Activated CD4-positive, CD25-positive, alpha-beta regulatory T cell (primary cell): ENCODE measurements around the gene MCF2L2.

ENCODE experiments used
- DNase-seq, 4 experiments: peaks; one replicate each; lab custom pipeline; 2025; lab: John Stamatoyannopoulos, UW

MCF2L2 gene

DNA sequence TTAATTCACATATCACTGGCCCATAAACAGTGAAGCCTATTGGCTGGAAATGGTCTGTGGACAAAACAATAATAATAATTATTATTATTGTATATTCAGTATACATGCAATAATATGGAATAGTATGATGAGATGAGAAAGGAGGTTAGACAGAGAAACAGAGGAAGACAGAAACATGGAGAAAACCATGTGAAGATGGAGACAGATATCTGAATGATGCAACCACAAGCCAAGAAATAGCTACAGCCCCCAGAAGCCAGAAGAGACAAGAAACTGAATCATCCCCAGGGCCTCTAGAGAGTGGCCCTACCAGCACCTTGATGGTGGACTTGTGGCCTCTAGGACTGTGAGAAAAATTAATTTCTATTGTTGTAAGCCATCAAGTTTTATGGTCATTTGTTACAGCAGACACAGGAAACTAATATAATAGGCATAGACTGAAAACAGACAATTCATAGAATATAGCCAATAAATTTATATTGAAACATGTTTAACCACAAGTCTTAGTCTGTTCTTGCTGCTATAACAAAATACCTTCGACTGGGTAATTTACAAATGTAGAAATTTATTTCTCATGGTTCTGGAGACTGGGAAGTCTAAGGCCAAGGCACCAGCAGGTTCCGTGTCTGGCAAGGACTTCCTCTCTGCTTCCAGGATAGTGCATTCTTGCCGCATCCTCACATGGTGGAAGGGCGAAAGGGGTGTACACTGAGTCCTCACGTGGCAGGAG is 31.6 kb downstream of the MCF2L2 start:
- no peak for DNase-seq

DNA sequence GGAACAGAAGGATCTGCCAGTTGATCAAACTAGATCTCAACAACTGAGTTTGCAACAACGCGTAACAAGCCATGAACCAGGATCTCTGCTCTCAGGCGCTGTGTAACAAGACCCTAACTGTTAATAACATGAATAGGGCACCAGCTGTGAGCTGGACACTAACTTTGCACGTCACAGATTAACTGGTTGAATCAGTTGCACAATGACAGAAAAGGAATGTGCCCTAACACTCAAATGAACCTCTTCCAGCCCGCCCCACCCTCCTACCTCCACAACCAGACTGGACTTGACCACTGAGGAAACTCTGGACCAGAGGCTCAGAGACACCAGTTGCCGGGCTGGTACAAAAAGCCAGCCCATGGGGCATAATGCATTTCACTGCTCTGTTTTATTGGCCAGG is 34.3 kb downstream of the MCF2L2 start:
- DNase-seq = no peak

DNA sequence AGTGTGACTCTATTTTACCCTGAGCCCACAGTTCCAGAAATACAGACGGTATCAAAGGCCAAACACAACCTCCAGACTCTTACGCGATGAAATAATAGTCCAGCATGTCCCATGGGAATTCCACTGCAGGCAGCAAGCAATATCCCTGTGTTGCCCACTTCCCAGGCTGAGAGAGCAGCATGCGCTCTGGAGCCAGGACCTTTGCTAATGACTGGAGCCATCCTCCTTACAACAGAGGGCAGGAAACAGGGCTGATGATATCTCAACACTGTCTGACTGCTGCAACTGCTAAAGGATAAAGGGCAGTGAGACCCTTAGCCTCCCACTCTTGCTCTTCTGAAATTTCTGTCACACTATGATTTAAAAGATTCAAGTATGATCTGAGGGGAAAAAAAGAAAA is 34.8 kb downstream of the MCF2L2 start:
- DNase-seq = no peak

DNA sequence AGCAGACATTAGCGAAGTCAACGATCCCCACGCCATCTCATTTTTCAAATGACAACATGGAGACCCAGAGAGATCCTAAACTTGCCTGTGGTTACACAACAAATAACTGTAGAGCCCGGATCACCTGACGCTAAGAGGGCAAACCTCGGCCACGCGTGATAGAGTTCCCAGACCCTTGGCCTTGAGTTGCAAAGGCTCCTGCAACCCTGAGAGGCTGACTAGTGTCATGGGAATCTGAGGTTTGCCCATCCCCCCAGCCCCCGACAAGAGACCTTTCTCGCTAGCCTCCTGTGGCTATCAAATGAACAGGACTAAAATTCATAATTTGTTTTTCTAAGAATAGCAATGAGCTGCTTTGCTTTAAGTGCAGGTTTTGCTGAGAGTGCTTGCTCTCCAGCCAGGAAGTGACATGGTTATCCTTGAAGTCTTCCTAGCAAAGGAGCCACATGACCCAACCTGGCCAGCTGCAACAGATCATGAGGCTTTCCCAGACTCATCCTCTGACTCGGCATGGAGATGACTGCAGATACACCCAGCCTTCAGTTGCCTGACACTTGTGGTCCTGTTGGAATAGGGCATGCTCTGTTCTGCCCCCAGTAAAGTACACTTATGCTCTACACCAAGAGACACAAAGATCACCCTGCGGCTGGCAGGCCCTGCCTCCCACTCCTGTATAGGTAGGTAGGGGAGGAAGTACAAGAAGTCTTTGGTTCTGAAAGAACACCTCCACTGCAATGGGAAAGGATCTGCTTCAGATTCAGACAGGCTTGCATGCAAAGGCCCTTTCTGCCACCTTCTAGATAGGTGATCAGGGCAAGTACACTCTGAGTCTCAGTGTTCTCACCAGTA is 36.0 kb downstream of the MCF2L2 start:
- no peak for DNase-seq

DNA sequence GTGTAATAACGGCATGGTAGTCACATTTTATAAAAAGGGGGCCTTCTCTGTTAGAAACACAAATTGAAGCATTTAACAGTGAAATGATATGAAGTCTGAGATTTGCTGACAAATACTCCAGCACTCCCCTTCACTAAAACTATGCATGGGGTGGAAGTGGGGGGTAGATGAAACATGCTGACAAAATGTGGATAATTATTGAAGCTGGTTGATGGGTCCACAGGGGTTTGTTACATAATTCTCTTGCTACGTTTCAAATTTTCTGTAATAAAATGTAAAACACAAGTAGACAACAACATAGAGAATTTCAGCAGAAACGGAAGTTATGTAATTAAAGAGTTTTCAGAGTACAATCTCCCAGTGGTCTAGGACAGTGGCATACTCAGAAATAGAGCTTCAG is 37.0 kb downstream of the MCF2L2 start:
- no peak for DNase-seq

DNA sequence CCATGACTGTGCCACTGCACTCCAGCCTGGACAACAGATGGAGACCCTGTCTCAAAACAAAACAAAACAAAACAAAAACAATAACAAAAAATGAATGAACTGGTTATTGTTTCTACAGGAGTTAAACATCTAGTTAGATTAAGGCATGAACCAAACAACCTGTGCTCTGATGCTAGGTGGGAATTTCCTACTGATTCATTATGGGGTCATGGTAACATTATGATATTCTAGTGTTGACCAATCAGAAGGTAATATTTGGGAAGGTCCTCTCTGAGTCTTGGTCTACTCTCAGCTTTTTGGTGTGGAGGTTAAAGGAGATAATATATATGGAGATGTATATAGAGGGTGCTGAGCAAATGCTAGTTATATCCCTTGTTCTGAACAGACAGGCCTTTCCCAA is 37.6 kb downstream of the MCF2L2 start:
- DNase-seq = no peak

DNA sequence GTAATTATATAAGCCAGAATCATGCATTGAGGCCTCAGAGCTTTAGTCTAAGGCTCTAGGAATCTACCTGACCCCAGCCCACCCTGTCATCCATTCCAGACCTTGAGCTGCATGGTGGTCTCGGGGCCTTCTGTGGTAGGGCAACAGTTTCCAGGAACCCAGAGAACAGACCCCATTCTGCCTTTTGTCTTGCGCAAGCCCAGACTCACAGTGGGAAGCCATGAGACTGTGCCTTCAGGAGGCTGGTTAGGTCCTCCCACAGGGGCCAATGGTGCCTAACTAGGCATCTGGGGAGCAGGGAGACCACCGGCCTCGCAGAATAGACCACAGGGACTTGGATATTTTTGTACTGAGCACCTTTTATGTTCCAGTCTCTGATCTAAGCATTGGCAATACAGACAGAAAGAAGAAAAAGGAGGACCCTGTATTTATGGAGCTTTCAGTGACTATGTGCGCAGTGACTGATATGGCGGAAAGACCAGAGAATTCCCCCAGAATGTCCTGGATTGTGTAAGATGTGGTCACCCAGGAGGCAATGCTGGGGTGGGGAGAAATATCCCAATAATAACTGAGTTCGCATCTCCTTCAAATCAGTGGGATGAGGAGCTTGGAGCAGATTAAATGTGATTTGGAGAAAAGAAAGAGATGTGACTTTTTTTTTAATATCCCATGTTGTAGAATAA is 40.1 kb downstream of the MCF2L2 start:
- DNase-seq = no peak

DNA sequence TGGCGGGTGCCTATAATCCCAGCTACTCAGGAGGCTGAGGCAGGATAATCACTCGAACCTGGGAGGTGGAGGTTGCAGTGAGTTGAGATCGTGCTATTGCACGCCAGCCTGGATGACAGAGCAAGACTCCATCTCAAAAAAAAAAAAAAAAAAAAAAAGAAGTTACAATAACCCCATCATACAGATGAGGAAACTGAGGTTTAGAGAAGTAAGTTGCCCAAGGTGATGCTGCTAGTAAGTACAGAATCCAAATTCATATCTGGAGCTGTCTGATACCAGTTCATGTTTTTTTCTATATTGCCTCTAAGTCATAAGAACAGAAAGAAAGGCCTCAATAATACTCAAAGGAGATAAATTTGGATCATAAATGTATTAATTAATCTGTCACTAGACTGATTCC is 40.6 kb downstream of the MCF2L2 start:
- no peak for DNase-seq

DNA sequence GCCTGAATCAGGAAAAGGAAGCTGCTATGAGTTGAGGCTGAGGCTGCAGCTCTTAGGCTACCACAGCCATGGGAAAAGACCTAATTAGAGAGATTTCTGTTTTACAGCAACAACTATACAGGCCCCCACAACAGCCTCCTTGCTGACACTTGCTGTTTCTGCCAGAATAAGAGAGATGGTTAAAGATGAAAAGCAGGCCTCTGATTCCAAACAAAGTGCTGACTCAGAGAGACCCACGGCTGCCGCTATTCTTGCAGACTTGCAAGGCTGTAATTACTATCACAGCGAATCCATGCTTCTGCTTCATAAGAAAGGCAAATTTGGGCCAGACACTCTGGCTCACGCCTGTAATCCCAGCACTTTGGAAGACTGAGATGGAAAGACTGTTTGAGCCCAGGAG is 41.8 kb downstream of the MCF2L2 start:
- no peak for DNase-seq

DNA sequence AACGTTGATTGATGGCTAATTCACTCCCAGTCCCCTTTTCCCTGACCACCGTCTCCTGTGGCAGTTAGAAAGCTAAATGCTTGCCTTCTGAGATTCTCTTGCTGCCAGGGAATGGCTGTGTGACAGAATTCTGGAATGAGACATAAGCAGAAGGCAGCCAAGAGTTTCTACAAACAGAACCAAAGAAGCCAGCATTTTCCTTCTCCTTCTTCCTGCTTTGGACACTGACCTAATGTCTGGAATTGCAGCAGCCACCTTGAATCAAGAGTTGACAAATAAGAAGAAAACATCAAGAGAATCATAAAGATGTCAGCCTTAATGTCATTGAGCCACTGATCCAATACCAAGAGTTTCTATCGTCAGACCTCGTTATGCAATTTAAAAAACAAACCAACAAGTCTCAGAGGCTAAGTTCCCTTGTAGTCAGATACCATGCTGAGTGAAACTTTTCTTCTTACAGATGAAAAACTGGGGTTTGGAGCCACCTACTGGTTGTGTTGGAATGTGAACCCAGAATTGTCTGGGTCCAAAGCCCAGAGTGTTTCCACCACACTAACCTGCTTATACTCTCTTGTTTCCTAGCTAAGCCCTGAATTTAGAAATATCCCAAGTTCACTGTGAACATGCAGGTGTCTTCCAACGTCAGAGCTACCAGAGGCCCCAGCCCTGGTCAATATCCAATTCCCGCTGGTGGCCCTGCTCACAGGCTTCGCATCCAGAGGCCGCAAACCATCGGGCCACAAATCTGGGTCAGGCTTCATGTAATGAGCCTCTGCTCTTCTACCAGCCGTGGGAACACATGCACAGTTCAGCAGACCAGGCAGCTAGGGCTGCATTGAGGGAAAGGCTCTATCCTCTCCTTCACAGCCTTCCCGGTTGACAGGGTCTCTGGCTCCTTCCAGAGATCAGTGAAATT is 42.5 kb downstream of the MCF2L2 start:
- DNase-seq = peak in 3 of 4 experiments; percentile 16 to 27 (median 21)

DNA sequence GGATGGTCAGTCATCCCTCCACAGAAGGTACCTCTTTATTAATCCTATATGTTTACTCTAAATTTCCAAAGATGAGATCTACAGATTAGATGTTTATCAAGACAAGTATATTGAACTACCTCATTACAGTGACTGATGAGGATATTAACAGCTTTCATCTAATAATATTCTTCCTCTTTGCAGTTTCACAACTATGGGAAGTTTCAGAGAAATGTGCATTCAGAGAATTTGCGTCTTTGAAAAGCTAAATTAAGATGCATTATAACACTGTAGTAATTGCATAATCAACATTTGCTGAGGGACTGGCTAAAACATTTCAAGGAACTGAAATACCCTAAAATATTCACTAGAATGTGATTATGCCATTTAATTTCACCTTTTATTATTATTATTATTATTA is 46.7 kb downstream of the MCF2L2 start:
- DNase-seq = no peak

DNA sequence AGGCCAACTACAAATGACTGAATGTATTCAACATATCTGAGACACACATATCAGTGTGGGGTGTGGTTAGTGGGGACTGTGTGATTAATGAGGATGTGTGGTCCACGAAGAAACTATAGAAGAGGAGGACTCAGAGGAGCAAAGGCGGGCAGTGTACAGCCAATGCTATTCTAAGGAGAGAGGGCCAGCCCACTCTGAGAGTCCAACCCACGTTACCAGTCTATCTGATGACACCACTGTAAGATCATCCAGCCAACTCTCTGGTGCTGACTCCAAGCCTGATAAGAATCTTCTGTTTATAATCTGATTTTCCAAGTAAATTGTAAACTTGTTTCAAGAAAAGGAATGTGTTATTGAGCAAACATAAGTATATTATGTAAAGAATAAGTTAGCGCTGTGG is 47.2 kb downstream of the MCF2L2 start:
- no peak for DNase-seq

DNA sequence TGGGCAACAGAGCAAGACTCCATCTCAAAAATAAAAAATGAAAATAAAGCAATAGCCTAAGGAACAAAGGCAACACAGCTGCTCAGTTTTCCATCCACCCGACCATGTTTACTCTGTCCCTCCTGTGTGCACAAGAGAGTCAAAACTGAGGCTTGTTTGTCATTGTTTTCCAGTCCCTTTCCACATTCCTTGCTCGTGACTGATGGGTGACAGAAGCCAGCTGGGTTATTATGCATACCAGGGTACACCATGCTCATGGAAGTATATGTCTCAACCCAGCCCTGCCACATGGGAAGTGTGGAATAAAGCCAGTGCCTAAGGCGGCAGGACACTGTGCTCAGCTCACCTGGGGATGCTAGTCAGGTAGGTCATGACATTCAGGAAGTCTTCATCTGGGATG is 49.5 kb downstream of the MCF2L2 start:
- DNase-seq = no peak

DNA sequence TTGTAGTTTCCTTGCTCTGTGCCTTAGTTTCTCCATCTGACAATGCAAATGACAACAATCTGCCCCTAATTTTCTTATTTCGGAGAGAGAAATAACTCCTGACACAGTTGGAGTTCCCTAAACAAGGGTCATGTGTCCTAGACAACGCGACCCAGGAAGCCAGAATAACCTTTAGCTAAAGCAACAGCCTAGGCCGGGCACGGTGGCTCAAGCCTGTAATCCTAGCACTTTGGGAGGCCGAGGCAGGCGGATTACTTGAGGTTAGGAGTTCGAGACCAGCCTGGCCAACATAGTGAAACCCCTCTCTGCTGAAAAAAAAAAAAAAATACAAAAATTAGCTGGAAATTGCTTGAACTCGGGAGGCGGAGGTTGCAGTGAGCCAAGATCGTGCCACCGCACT is 49.9 kb downstream of the MCF2L2 start:
- DNase-seq = no peak

DNA sequence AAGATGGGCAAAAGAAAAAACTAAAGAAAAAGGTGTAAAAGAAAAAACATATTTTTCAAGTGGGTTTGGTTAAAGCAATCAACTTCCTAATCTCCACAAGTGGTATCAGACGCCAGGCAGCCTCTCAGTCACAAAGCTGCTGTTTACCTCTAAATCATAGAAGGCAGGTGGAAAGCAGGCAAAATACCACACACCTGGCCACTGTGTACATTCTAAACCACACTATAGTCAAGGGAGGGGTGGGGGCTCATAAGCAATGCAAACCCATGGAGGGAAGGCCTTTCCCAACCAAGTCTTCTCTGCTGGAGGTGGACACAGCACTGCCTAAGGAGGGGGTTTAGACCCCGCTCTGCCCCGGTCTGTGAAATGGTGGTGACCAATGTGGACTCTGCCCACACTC is 50.4 kb downstream of the MCF2L2 start:
- DNase-seq = no peak

DNA sequence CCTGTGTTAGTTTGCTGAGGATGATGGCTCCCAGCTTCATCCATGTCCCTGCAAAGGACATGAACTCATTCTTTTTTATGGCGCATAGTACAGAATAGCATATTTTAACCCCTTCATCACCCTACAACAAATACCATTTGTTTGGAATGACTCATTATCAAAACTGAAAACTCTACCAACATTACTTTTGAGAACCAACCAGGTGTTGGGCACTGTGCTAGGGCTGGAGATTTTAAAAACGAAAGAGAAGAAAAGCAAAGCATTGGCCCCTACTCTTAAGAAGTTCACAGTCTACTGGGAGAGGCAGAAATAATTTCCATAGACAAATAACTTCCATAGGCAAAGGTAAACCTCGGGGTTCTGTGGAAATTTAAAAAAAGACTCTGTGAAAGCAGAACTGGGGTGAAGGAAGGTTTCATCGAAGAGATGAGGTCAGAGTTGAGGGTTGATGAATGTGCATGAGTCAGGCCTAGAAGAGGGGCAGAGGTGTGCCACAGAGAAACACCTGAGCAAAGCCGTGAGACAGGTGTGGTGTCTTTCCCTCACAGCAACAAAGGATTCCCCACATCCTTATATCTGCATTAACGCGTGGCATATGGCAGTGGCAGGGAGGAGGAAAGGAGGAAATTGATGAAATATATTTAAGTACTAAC is 51.0 kb downstream of the MCF2L2 start:
- no peak for DNase-seq

DNA sequence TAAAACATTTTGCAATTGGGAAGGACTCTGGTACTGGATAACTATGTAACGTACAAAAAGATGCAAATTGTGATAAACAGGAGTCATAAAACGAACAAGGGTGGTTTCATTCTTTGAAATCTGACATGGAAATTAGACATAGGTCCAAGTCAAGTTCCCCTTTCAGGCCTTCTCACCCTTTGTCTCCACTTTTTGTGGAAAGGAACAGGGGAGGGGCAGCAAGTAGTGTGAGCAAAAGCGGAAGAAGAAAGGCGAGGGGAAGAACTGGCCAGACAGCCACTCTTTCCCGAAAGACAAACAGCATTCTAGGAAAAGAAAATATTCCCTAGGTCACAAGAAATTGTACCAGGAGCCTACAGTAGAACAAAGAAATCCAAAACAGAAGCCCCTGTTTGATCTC is 52.6 kb downstream of the MCF2L2 start:
- DNase-seq = no peak

DNA sequence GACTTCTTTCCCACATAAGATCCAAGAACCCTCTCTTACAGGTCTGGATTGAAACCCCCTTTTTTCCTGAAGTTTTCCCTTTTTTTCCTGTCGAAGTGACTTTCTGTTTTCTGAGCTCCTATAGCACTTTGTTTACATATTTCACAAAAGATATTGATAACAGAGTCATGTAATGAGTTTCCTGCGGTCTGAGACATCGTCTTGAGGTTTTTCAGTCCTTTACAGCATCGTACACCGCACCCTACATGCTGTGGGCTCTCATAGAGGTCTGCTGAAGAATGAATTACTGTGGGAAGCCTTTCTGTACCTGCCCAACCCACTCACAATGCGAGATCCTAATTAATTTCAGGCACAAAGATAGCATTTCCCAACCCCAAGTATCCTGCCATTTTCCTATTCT is 53.1 kb downstream of the MCF2L2 start:
- no peak for DNase-seq

DNA sequence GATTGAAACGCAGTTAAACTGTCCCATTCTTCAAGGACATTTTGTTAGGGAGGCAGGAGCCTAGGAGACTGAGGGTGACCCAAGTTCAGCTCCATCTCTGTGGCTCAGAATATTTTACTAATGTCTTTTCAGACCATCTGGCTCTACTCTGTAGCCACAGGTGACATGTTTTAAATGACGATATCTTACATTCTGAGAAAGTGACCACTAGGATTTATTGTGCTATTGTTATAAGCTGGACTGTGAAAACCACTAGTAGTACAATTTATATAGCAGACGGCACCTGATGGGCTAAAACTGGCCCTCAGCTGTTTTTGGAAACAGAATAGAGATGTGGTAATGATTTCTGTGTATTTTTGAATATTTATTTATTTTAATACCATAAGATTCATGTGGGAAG is 55.5 kb downstream of the MCF2L2 start:
- no peak for DNase-seq

DNA sequence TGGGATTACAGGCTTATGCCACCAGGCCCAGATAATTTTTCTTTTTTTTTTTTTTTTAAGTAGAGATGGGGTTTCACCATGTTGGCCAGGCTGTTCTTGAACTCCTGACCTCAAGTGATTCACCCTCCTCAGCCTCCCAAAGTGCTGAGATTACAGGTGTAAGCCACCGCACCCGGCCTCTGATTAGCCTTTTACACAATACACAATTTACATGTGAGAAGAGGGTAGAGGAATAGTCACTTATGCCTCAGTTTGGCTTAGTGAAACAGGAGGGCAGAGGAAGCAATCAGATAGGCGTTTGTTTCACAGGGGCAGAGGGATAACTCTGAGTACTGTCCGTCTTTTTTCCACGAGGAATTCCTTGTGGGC is 56.8 kb downstream of the MCF2L2 start:
- DNase-seq = peak in 2 of 4 experiments; percentile 4 to 22

DNA sequence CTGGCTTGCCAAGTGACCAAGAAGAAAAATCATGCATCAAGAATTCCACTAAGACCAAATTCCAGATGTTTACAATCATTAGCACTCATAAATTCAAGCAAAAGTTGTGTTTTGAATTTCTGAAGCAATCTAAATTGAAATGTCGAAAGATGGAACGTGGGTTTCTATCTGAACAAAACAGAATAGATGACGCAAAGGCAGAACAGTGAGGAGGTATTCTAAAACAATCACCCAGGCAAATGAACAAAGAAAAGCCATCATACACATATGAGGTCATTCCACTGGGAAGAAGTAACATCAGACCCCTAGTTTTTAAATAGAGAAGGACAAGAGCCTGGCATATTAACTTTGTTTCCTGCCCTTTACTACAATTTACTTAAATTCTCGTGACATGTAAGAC is 58.0 kb downstream of the MCF2L2 start:
- no peak for DNase-seq
